ENCODE results near the gene ANKFY1.
"Not testable (repeated sequence)": the region's sequence is repeated elsewhere in the genome, so short reads cannot be mapped to it uniquely, and the experiment has no call there.

ANKFY1 gene

GRCh38 chr17:4219241-4219640, 44.5 kb downstream of the ANKFY1 start:
- DNase-seq (ENCODE audit: low read depth), result no peak

- no peak for DNase-seq (ENCODE audit: low read depth)
These were observed 47.8 kb downstream of the ANKFY1 start for GRCh38 chr17:4215882-4216570.

- no peak for DNase-seq (ENCODE audit: low read depth)
These were observed 49.6 kb downstream of the ANKFY1 start for GRCh38 chr17:4214157-4214556.

- DNase-seq (ENCODE audit: low read depth), result no peak
These were observed 54.2 kb downstream of the ANKFY1 start for GRCh38 chr17:4209611-4210010.

GRCh38 chr17:4208238-4208637, 55.5 kb downstream of the ANKFY1 start:
- DNase-seq (ENCODE audit: low read depth), result no peak

GRCh38 chr17:4206962-4207361, 56.8 kb downstream of the ANKFY1 start:
- no peak for DNase-seq (ENCODE audit: low read depth)

- DNase-seq (ENCODE audit: low read depth), result no peak
These were observed 57.9 kb downstream of the ANKFY1 start for GRCh38 chr17:4205917-4206316.

- no peak for DNase-seq (ENCODE audit: low read depth)
These were observed 59.0 kb downstream of the ANKFY1 start for GRCh38 chr17:4204710-4205173.

GRCh38 chr17:4204190-4204589, 59.6 kb downstream of the ANKFY1 start:
- no peak for DNase-seq (ENCODE audit: low read depth)

GRCh38 chr17:4201226-4201625, 62.6 kb downstream of the ANKFY1 start:
- no peak for DNase-seq (ENCODE audit: low read depth)

- peak; percentile 9 for DNase-seq (ENCODE audit: low read depth)
These were observed 63.9 kb downstream of the ANKFY1 start for GRCh38 chr17:4199818-4200402.

- DNase-seq (ENCODE audit: low read depth), result no peak
These were observed 64.8 kb downstream of the ANKFY1 start for GRCh38 chr17:4198995-4199394.

GRCh38 chr17:4195306-4195705, 68.5 kb downstream of the ANKFY1 start:
- DNase-seq (ENCODE audit: low read depth), result no peak

- no peak for DNase-seq (ENCODE audit: low read depth)
These were observed 69.0 kb downstream of the ANKFY1 start for GRCh38 chr17:4194796-4195195.

GRCh38 chr17:4190791-4191190, 73.0 kb downstream of the ANKFY1 start:
- not testable (repeated sequence) for DNase-seq (ENCODE audit: low read depth)

GRCh38 chr17:4189280-4189679, 74.5 kb downstream of the ANKFY1 start:
- no peak for DNase-seq (ENCODE audit: low read depth)

GRCh38 chr17:4188076-4188475, 75.7 kb downstream of the ANKFY1 start:
- no peak for DNase-seq (ENCODE audit: low read depth)

- no peak for DNase-seq (ENCODE audit: low read depth)
These were observed 76.7 kb downstream of the ANKFY1 start for GRCh38 chr17:4187076-4187475.

- no peak for DNase-seq (ENCODE audit: low read depth)
These were observed 77.4 kb downstream of the ANKFY1 start for GRCh38 chr17:4186357-4186881.

GRCh38 chr17:4185656-4186055, 78.1 kb downstream of the ANKFY1 start:
- DNase-seq (ENCODE audit: low read depth), result no peak

GRCh38 chr17:4184811-4185210, 79.0 kb downstream of the ANKFY1 start:
- no peak for DNase-seq (ENCODE audit: low read depth)

GRCh38 chr17:4182043-4182442, 81.7 kb downstream of the ANKFY1 start:
- DNase-seq (ENCODE audit: low read depth), result no peak

GRCh38 chr17:4180791-4181190, 83.0 kb downstream of the ANKFY1 start:
- no peak for DNase-seq (ENCODE audit: low read depth)

GRCh38 chr17:4179071-4179470, 84.7 kb downstream of the ANKFY1 start:
- DNase-seq (ENCODE audit: low read depth), result no peak

Data from T follicular helper cell (primary cell).